Neuron (in vitro differentiated cells): ENCODE data around the gene FFAR3.
"Not testable (repeated sequence)": the region's sequence is repeated elsewhere in the genome, so short reads cannot be mapped to it uniquely, and the experiment has no call there.

Experiments used
- H2AFZ ChIP-seq: one replicate; pipeline ENCODE4 v1.6.1; 2013; ENCODE audit warnings: low read depth, mild to moderate bottlenecking, inconsistent platforms, low read length, moderate library complexity
- H3K27me3 ChIP-seq: one replicate; pipeline ENCODE4 v1.6.1; 2013; ENCODE audit warnings: low read length; ENCODE audit not compliant: insufficient read depth
- H3K36me3 ChIP-seq: one replicate; pipeline ENCODE4 v1.6.1; 2013; ENCODE audit warnings: low read length; ENCODE audit not compliant: insufficient read depth
- H3K4me1 ChIP-seq: one replicate; pipeline ENCODE4 v1.6.1; 2013; ENCODE audit warnings: low read length; ENCODE audit not compliant: insufficient read depth
- H3K4me3 ChIP-seq: 2 replicates; pipeline ENCODE4 v1.5.1; 2013; ENCODE audit warnings: mild to moderate bottlenecking, low read length, moderate library complexity
- H3K9me3 ChIP-seq: one replicate; pipeline ENCODE4 v1.6.1; 2013; ENCODE audit warnings: low read length

The FFAR3 gene

GRCh38 chr19:35398570-35398969, 40.3 kb downstream of the FFAR3 start:
- Histone ChIP-seq H3K4me1 (no peaks in the 10 kb centered on the region), H2AFZ (no peak overlapping the region), H3K9me3 (no peaks in the 10 kb centered on the region), H3K4me3 (no peak overlapping the region), H3K27me3 (no peaks in the 10 kb centered on the region), H3K36me3 (no peaks in the 10 kb centered on the region)

GRCh38 chr19:35399231-35399630, 41.0 kb downstream of the FFAR3 start:
- Histone ChIP-seq H3K9me3 (no peaks in the 10 kb centered on the region), H2AFZ (no peak overlapping the region), H3K4me1 (no peaks in the 10 kb centered on the region), H3K27me3 (no peaks in the 10 kb centered on the region), H3K4me3 (no peak overlapping the region), H3K36me3 (no peaks in the 10 kb centered on the region)

GRCh38 chr19:35399948-35400772, 41.9 kb downstream of the FFAR3 start:
- H3K27me3 ChIP-seq = no peaks in the 10 kb centered on the region
- no peaks in the 10 kb centered on the region for H3K36me3 ChIP-seq
- H2AFZ ChIP-seq = no peak overlapping the region
- no peak overlapping the region for H3K4me3 ChIP-seq
- peaks cover 2% of the 10 kb centered on the region for H3K4me1 ChIP-seq
- no peaks in the 10 kb centered on the region for H3K9me3 ChIP-seq

- no peaks in the 10 kb centered on the region for H3K27me3 ChIP-seq
- H2AFZ ChIP-seq = no peak overlapping the region
- no peaks in the 10 kb centered on the region for H3K9me3 ChIP-seq
- peaks cover 7% of the 10 kb centered on the region for H3K4me1 ChIP-seq
- no peak overlapping the region for H3K4me3 ChIP-seq
- H3K36me3 ChIP-seq = no peaks in the 10 kb centered on the region
These were observed 42.5 kb downstream of the FFAR3 start for GRCh38 chr19:35400773-35401100.

- H3K36me3 ChIP-seq, H3K27me3 ChIP-seq, H3K9me3 ChIP-seq, H3K4me3 ChIP-seq, H3K4me1 ChIP-seq, H2AFZ ChIP-seq: not testable (repeated sequence)
These were observed 43.2 kb downstream of the FFAR3 start for GRCh38 chr19:35401416-35401815.

- Histone ChIP-seq H3K9me3 (no peaks in the 10 kb centered on the region), H3K4me3 (no peak overlapping the region), H2AFZ (no peak overlapping the region), H3K4me1 (peaks cover 8% of the 10 kb centered on the region), H3K27me3 (no peaks in the 10 kb centered on the region), H3K36me3 (no peaks in the 10 kb centered on the region)
These were observed 45.0 kb downstream of the FFAR3 start for GRCh38 chr19:35403116-35403760.

GRCh38 chr19:35404879-35405622, 46.8 kb downstream of the FFAR3 start:
- no peaks in the 10 kb centered on the region for H3K36me3 ChIP-seq
- no peak overlapping the region for H2AFZ ChIP-seq
- no peaks in the 10 kb centered on the region for H3K9me3 ChIP-seq

GRCh38 chr19:35407619-35408018, 49.4 kb downstream of the FFAR3 start:
- no peaks in the 10 kb centered on the region for H3K9me3 ChIP-seq
- H3K4me3 ChIP-seq = no peak overlapping the region
- no peak overlapping the region for H2AFZ ChIP-seq
- H3K4me1 ChIP-seq = peaks cover 8% of the 10 kb centered on the region
- H3K36me3 ChIP-seq = no peaks in the 10 kb centered on the region
- no peaks in the 10 kb centered on the region for H3K27me3 ChIP-seq

More at GRCh38 chr19:35404879-35405622, 46.8 kb downstream of the FFAR3 start:
- peaks cover 8% of the 10 kb centered on the region for H3K4me1 ChIP-seq
- H3K4me3 ChIP-seq = no peak overlapping the region
- H3K27me3 ChIP-seq = no peaks in the 10 kb centered on the region

- no peak overlapping the region for H3K4me3 ChIP-seq
- H3K4me1 ChIP-seq = peaks cover 8% of the 10 kb centered on the region
- no peaks in the 10 kb centered on the region for H3K36me3 ChIP-seq
- no peaks in the 10 kb centered on the region for H3K9me3 ChIP-seq
- H3K27me3 ChIP-seq = no peaks in the 10 kb centered on the region
- no peak overlapping the region for H2AFZ ChIP-seq
These were observed 50.3 kb downstream of the FFAR3 start for GRCh38 chr19:35408284-35409171.

GRCh38 chr19:35409191-35409590, 50.9 kb downstream of the FFAR3 start:
- Histone ChIP-seq H2AFZ (no peak overlapping the region), H3K27me3 (no peaks in the 10 kb centered on the region), H3K9me3 (no peaks in the 10 kb centered on the region), H3K4me3 (no peak overlapping the region), H3K4me1 (peaks cover 8% of the 10 kb centered on the region), H3K36me3 (no peaks in the 10 kb centered on the region)
